ENCODE results near the gene IFIT2.
"Not testable (repeated sequence)": the region's sequence is repeated elsewhere in the genome, so short reads cannot be mapped to it uniquely, and the experiment has no call there.

Gene IFIT2

GRCh38 chr10:89301721-89302445 lies at the start of gene IFIT2:
TSS of gene IFIT2 (plus strand) at chr10:89302046. CDS start at chr10:89302124, 78 bp downstream.
- peak; percentile 48 for DNase-seq

GRCh38 chr10:89252225-89252585 lies 49.6 kb upstream of the IFIT2 start:
- no peak for DNase-seq

DNA sequence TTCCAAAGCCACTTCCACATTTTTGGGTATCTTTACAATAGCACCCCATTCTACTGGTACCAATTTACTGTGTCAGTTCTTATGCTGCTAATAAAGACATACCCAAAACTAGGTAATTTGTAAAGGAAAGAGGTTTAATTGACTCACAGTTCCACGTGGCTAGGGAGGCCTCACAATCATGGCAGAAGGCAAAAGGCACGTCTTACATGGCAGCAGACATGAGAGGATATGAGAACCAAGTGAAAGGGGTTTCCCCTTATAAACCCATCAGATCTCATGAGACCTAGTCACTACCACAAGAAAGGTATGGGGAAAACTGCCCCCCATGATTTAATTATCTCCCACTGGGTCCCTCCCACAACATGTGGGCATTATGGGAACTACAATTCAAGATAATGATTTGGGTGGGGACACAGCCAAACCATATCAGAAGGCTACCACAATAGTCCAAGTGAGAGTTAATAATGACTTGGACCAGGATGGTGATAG lies 46.7 kb upstream of the IFIT2 start:
- DNase-seq: not testable (repeated sequence)

GRCh38 chr10:89255793-89256192 lies 46.1 kb upstream of the IFIT2 start:
- DNase-seq: no peak

GRCh38 chr10:89256340-89256739 lies 45.5 kb upstream of the IFIT2 start:
- DNase-seq: no peak

DNA sequence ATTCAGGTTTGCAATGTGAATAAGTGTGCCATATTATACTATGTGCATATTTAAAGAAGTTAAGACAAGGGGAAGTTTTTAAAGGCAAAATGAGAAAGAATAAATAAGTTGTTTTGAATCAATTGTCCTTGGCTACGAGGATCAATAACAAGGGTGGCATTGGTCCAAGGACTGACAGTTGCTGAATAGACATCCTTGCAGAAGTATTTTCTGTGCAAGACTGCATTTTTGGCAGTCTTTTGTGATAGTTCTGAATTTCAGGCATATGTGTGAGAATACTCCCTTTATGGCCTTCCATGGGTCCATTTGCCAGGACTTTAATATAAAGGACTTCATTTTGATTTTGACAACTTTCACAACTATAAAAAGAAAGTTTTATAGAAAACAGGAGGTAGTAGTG lies 44.9 kb upstream of the IFIT2 start:
- DNase-seq: no peak

DNA sequence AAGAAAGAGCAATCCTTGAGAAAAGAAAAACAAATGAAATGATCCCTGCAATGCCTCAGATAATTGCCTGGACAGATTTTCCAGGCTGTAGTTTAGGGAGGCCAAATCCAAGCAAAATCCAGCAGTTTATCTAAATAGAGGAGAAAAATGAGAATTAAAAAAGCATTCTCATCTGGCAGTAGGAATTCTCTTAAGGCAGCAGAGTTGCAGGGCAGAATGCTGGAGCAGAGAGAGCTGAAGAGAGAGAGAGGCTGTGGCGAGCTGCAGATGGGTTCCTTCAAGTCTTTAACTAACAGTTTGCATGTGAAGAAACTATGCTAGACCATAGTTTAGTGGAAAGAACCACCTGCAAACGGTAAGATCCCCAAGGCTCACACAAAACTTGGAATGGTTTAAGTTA lies 44.3 kb upstream of the IFIT2 start:
- no peak for DNase-seq

DNA sequence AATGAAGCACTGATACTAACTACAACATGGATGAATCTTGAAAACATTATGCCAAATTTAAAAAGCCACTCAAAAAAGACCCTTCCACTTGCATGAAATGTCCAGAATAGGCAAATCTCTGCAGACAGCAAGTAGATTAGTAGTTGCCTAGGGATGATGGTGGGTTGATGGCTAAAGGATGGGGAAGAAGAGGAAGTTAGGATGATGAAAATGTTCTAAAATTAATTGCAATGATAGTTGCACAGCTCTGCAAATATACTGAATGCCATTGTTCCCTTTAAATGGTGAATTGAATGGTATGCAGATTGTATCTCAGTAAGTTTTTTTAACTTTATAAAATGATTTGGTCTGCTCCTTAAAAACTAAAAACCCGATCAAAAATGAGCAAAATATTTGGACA lies 43.0 kb upstream of the IFIT2 start:
- no peak for DNase-seq

DNA sequence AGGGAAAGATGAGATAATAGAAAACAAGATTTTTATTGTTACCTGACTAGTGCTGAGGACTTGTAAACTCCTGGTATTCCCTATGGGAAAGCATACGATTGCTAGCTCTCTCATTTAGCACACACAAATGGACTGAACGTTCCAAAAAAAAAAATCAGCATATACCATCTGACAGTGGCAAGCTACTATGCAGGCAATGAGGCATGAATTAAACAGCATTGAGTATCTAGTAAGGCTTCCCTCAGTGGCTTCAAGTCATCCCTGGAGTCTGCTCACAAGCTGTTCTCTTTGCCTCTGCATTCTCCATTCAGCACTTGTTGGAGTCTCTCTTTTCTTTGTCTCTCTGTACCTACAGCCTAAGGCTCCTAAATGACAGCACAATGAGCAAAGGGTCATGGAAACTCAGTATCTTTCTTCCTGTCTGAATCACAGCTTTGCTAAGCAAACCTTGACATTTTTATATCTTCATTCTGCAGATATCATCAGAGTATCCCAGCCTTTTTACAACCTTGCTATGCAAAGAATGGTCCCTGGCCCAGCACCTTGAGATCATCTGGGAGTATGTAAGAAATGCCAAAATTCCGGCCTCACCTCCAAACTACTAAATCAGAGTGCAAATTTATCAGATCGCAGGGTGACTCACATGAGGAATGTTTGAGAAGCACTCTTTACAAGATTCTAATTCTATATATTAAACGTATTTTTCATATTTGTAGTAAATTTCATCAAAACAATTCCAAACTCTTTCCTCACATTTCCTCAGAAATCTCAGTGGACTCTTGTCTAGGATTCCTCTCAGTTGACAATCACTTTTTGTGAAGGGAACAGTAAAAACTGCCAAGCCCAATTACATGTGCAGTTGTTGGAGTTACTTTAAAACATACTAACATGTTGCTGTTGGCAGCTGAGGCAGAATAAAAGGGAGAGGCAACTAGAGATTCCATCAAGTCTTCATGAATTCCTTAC lies 39.5 kb upstream of the IFIT2 start:
- DNase-seq: no peak

DNA sequence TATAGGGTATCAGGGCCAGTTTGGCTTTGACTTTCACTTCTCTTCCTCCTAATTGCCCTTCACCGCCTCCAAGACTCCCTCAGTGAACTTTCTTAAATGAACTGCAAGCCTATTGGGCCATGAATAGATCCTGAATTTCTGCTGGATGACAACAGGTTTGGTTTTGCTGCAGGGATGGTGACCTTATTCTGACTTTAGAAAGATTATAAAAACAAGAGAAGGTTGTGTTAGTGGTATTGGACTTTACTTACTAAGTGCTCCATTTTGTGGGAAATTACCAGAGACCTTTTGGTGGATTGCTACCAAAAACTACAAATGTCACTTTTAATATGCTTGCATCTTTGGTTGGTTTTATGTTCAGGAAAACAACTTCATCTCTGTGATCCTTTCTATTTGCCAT lies 38.8 kb upstream of the IFIT2 start:
- no peak for DNase-seq

GRCh38 chr10:89263531-89263930 lies 38.3 kb upstream of the IFIT2 start:
- no peak for DNase-seq

- DNase-seq: no peak
These were observed 35.0 kb upstream of the IFIT2 start for GRCh38 chr10:89266721-89267453.

- no peak for DNase-seq
These were observed 32.3 kb upstream of the IFIT2 start for GRCh38 chr10:89269433-89270152.

DNA sequence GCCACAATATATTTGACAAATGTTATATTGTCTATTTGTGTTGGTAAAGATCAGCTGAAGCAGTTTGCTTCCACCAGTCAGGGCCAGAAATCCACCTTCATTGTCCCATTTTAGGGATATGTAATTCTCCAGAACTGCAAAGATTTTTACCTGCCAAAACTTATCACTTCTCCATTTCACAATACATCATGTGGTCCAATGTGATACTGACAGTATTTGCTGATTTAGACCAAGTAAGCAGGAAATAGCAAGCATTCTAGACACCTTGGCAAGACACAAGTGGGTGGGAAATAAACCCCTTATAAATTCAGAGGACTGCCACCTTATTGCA lies 31.7 kb upstream of the IFIT2 start:
- DNase-seq: no peak

- no peak for DNase-seq
These were observed 30.3 kb upstream of the IFIT2 start for GRCh38 chr10:89271532-89271931.

DNA sequence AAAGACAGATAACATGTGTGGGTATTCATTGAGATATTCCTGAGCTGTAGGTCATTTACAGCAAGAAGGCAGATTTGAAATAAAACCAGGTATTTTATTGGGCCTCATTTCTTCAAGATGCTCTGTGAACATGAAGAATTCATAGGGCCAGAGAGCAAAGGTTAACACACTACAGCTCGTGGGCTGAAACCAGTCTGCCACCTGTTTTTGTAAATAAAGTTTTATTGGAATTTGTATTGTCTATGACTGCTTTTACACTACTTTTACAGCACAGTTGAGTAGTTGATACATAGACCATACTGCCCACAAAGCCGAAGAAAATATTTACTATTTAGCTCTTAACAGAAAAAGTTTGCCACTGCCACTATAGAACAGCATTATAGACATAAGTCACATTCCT lies 28.2 kb upstream of the IFIT2 start:
- no peak for DNase-seq

- DNase-seq: no peak
These were observed 26.9 kb upstream of the IFIT2 start for GRCh38 chr10:89274928-89275327.

- no peak for DNase-seq
These were observed 26.5 kb upstream of the IFIT2 start for GRCh38 chr10:89275383-89275782.

GRCh38 chr10:89278034-89278535 lies 23.8 kb upstream of the IFIT2 start:
- DNase-seq: no peak

- DNase-seq: no peak
These were observed 22.9 kb upstream of the IFIT2 start for GRCh38 chr10:89278900-89279392.

DNA sequence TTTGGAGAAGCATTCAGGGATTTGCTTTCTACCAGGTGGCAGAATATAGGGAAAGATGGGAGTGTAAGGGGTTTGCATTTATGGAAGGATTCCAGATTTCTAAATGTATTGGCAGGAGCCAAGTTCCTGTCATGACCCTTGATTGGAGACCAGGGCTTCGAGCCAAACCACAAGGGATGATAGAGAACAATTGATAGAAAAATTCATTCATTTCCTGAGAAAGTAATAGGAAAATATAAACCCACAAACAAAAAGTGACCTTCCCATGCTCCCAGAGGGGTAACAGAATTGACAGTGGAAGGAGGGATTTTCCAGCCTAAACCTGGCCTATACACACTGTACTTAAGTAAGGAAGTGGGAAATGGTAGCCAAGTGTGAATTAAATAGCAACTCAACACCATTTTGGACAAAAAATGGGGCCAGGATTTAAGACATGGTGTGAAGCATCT lies 22.4 kb upstream of the IFIT2 start:
- no peak for DNase-seq

- no peak for DNase-seq
These were observed 21.3 kb upstream of the IFIT2 start for GRCh38 chr10:89280508-89280907.

Measured in CD4-positive, alpha-beta T cell treated with Interleukin-15 for 1 hour (primary cell).